ENCODE measurements around the gene PRM3. TPM values are rescaled to one million over a fixed set of nuclear protein-coding genes. Genes with fewer than 3 reads are reported as not detected.

Gene PRM3
- total and polyA plus RNA-seq, 9 donors: not detected

GRCh38 chr16:11306997-11307638, 33.7 kb upstream of the PRM3 start:
- no peak overlapping the region for H3K4me3 ChIP-seq
- intact Hi-C loops (cut with DNase I): no loop called here
- WGBS, 3 donors: 84 to 90% (median 85%) methylated on average over 7 of the region's 7 CpGs
- H3K36me3 ChIP-seq: no peaks in the 10 kb centered on the region
- no peak for DNase-seq
- H3K4me1 ChIP-seq (ENCODE audit: insufficient read depth): peaks cover 13% of the 10 kb centered on the region
- H3K27me3 ChIP-seq: no peaks in the 10 kb centered on the region
- no peak for TF ChIP-seq EP300 (IDR thresholded peaks at IDR 0.05)
- TF ChIP-seq CTCF (IDR thresholded peaks at IDR 0.05): no peak
- no peak for TF ChIP-seq POLR2A (IDR thresholded peaks at IDR 0.05)
- H3K27ac ChIP-seq: no peak overlapping the region
- H3K9me3 ChIP-seq: no peaks in the 10 kb centered on the region

GRCh38 chr16:11306381-11306780, 33.0 kb upstream of the PRM3 start:
- H3K27me3 ChIP-seq: no peaks in the 10 kb centered on the region
- DNase-seq: no peak
- no peak overlapping the region for H3K27ac ChIP-seq
- no peaks in the 10 kb centered on the region for H3K36me3 ChIP-seq
- 92 to 95% (median 94%) methylated on average over 8 of the region's 8 CpGs for WGBS, 3 donors
- TF ChIP-seq POLR2A (IDR thresholded peaks at IDR 0.05): no peak
- TF ChIP-seq EP300 (IDR thresholded peaks at IDR 0.05): no peak
- no peak for TF ChIP-seq CTCF (IDR thresholded peaks at IDR 0.05)
- intact Hi-C loops (cut with DNase I): no loop called here
- no peaks in the 10 kb centered on the region for H3K9me3 ChIP-seq
- H3K4me1 ChIP-seq (ENCODE audit: insufficient read depth): peaks cover 8% of the 10 kb centered on the region
- H3K4me3 ChIP-seq: no peak overlapping the region

GRCh38 chr16:11303405-11304138, 30.1 kb upstream of the PRM3 start:
- no peaks in the 10 kb centered on the region for H3K4me1 ChIP-seq (ENCODE audit: insufficient read depth)
- no peak overlapping the region for H3K27ac ChIP-seq
- WGBS, 3 donors: 77 to 79% (median 79%) methylated on average over 18 of the region's 18 CpGs
- no peak overlapping the region for H3K4me3 ChIP-seq
- intact Hi-C loops (cut with DNase I): no loop called here
- TF ChIP-seq EP300 (IDR thresholded peaks at IDR 0.05) (no peak), POLR2A (IDR thresholded peaks at IDR 0.05) (no peak), CTCF (IDR thresholded peaks at IDR 0.05) (no peak)
- DNase-seq: no peak
- no peaks in the 10 kb centered on the region for H3K9me3 ChIP-seq
- no peaks in the 10 kb centered on the region for H3K36me3 ChIP-seq
- no peaks in the 10 kb centered on the region for H3K27me3 ChIP-seq

GRCh38 chr16:11302977-11303376, 29.5 kb upstream of the PRM3 start:
- intact Hi-C loops (cut with DNase I): no loop called here
- no peak for DNase-seq
- H3K27me3 ChIP-seq: no peaks in the 10 kb centered on the region
- H3K4me1 ChIP-seq (ENCODE audit: insufficient read depth): no peaks in the 10 kb centered on the region
- no peak for TF ChIP-seq CTCF (IDR thresholded peaks at IDR 0.05)
- no peak for TF ChIP-seq POLR2A (IDR thresholded peaks at IDR 0.05)
- no peak for TF ChIP-seq EP300 (IDR thresholded peaks at IDR 0.05)
- H3K27ac ChIP-seq: no peak overlapping the region
- no peaks in the 10 kb centered on the region for H3K36me3 ChIP-seq
- no peak overlapping the region for H3K4me3 ChIP-seq
- WGBS, 3 donors: 63 to 81% (median 81%) methylated on average over 4 of the region's 4 CpGs
- no peaks in the 10 kb centered on the region for H3K9me3 ChIP-seq

Data from ovary (tissue), 9 donors.